SK-N-MC (cell line): Measurements from ENCODE around the gene CDC42BPB.

Experiments
- EZH2 ChIP-seq: fragments of 200-600 bp; sonication (generic); IDR thresholded peaks from one replicate; pipeline ENCODE4 v1.6.1; 2017; ENCODE audit warnings: antibody characterized with exemption
- POLR2AphosphoS5 ChIP-seq: IDR thresholded peaks from 2 replicates; pipeline ENCODE4 v1.6.1; 2012; ENCODE audit warnings: mild to moderate bottlenecking, low read depth, low read length, borderline replicate concordance

DNA sequence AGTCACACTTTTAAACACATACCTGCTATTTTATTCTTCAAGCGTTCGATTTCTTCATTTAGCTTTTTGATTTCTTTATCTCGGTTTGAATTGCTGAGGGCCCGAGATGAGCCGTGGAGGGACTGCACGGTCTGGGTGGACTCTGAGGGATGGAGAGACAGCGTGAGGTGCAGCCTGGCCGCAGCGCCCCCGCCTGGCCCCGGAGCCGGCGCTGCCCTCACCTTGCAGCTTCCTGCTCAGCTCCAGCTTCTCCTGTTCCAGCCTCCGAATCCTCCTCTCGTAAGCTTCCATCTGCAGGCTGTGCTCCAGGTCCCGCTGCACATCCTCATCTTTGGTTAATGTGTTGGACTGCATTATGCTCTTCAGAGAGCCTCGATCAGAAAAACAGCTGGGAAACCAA is 81.7 kb downstream of the CDC42BPB start:
- TF ChIP-seq POLR2AphosphoS5, result no peak
- TF ChIP-seq EZH2, result no peak
